Stimulated activated CD4-positive, alpha-beta T cell treated with anti-CD3 and anti-CD28 coated beads, TNF-alpha, amount 100 ng/mL, for 48 hours (primary cell): ENCODE results near the gene RPL13.
"Not testable (repeated sequence)": the region's sequence is repeated elsewhere in the genome, so short reads cannot be mapped to it uniquely, and the experiment has no call there.

Experiments used
- DNase-seq, 3 donors: peaks; one replicate each; pipeline ENCODE4 v3.0.0-alpha.2; 2020; ENCODE audit warnings: low read depth in 3 of 3

The RPL13 gene

GRCh38 chr16:89562939-89563338, 2.5 kb downstream of the RPL13 start:
- DNase-seq, result no peak

GRCh38 chr16:89563639-89564392, 3.3 kb downstream of the RPL13 start:
- no peak for DNase-seq

- DNase-seq, result no peak
These were observed 4.2 kb downstream of the RPL13 start for GRCh38 chr16:89564476-89565255.

GRCh38 chr16:89565256-89565505, 4.7 kb downstream of the RPL13 start:
- DNase-seq, result no peak

- peak in 1 of 3 donors; percentile 57 for DNase-seq
These were observed 5.3 kb downstream of the RPL13 start for GRCh38 chr16:89565506-89566372.

GRCh38 chr16:89567656-89568594, 7.4 kb downstream of the RPL13 start:
- DNase-seq, result no peak

- DNase-seq, result no peak
These were observed 9.2 kb downstream of the RPL13 start for GRCh38 chr16:89569506-89570341.

- no peak for DNase-seq
These were observed 10.0 kb downstream of the RPL13 start for GRCh38 chr16:89570342-89570923.

- not testable (repeated sequence) for DNase-seq
These were observed 10.6 kb downstream of the RPL13 start for GRCh38 chr16:89570983-89571598.

GRCh38 chr16:89571636-89572035, 11.2 kb downstream of the RPL13 start:
- DNase-seq, result no peak

- DNase-seq, result no peak
These were observed 11.6 kb downstream of the RPL13 start for GRCh38 chr16:89572073-89572484.

GRCh38 chr16:89572485-89573205, 12.2 kb downstream of the RPL13 start:
- no peak for DNase-seq

- no peak for DNase-seq
These were observed 13.6 kb downstream of the RPL13 start for GRCh38 chr16:89573826-89574680.

- DNase-seq, result peak in 2 of 3 donors; percentile 37 to 38
These were observed 14.3 kb downstream of the RPL13 start for GRCh38 chr16:89574681-89575246.

- DNase-seq, result no peak
These were observed 15.0 kb downstream of the RPL13 start, which contains the start of gene CPNE7 for GRCh38 chr16:89575247-89576152. CPNE7 (plus strand) TSS chr16:89575758; CDS start chr16:89575898, 140 bp downstream.
